Muscle layer of duodenum (tissue), 2 donors: ENCODE data around the gene SUN3.

Experiments used
- H3K27ac ChIP-seq: one replicate; pipeline ENCODE4 v1.7.0; 2013; ENCODE audit warnings: mild to moderate bottlenecking, low read length
- H3K27me3 ChIP-seq: one replicate; pipeline ENCODE4 v1.7.0; 2013; ENCODE audit warnings: low read depth, mild to moderate bottlenecking, control low read depth, low read length
- H3K36me3 ChIP-seq, 2 donors: one replicate each; pipeline ENCODE4 v1.7.0; 2013; ENCODE audit warnings: low read length in 2 of 2, control low read depth in 1 of 2, mild to moderate bottlenecking in 1 of 2; ENCODE audit not compliant: insufficient read depth in 2 of 2, control insufficient read depth in 1 of 2
- H3K4me1 ChIP-seq, 2 donors: one replicate each; pipeline ENCODE4 v1.7.0; 2013; ENCODE audit warnings: low read length in 2 of 2, mild to moderate bottlenecking in 2 of 2, control low read depth in 1 of 2, moderate library complexity in 1 of 2; ENCODE audit not compliant: insufficient read depth in 2 of 2, control insufficient read depth in 1 of 2
- H3K4me3 ChIP-seq, 2 donors: one replicate each; pipeline ENCODE4 v1.7.0; 2013; ENCODE audit warnings: low read length in 2 of 2, low read depth in 1 of 2, mild to moderate bottlenecking in 1 of 2
- H3K9me3 ChIP-seq, 2 donors: one replicate each; pipeline ENCODE4 v1.7.0; 2013; ENCODE audit warnings: low read length in 2 of 2, control low read depth in 1 of 2, mild to moderate bottlenecking in 1 of 2; ENCODE audit not compliant: control insufficient read depth in 1 of 2
- donor health status: healthy.

The SUN3 gene

GRCh38 chr7:48028938-48029337 is at the start of gene SUN3:
Gene SUN3, minus strand, starts transcription at chr7:48029107. Its CDS starts 169 bp downstream, at chr7:48028938.
- Histone ChIP-seq H3K4me3 (no peak within 1 kb of the TSS), H3K9me3 (no peaks in the 10 kb centered on the region), H3K27me3 (no peaks in the 10 kb centered on the region), H3K4me1 (no peaks in the 10 kb centered on the region), H3K36me3 (no peaks in the 10 kb centered on the region), H3K27ac (no peak within 1 kb of the TSS)

GRCh38 chr7:48078470-48078869 is 49.6 kb upstream of the SUN3 start:
- Histone ChIP-seq H3K27ac (no peak overlapping the region), H3K27me3 (no peaks in the 10 kb centered on the region), H3K4me3 (no peak overlapping the region), H3K36me3 (no peaks in the 10 kb centered on the region), H3K9me3 (no peaks in the 10 kb centered on the region), H3K4me1 (no peaks in the 10 kb centered on the region)

- Histone ChIP-seq H3K27ac (no peak overlapping the region), H3K4me3 (no peak overlapping the region), H3K4me1 (no peaks in the 10 kb centered on the region), H3K36me3 (no peaks in the 10 kb centered on the region), H3K27me3 (no peaks in the 10 kb centered on the region), H3K9me3 (no peaks in the 10 kb centered on the region)
Observed at GRCh38 chr7:48077423-48077822, 48.5 kb upstream of the SUN3 start.

GRCh38 chr7:48074204-48074654 is 45.3 kb upstream of the SUN3 start:
- H3K4me3 ChIP-seq, result no peak overlapping the region
- H3K27me3 ChIP-seq, result no peaks in the 10 kb centered on the region
- H3K9me3 ChIP-seq, result no peaks in the 10 kb centered on the region
- no peak overlapping the region for H3K27ac ChIP-seq
- H3K4me1 ChIP-seq, result no peaks in the 10 kb centered on the region
- no peaks in the 10 kb centered on the region for H3K36me3 ChIP-seq

- Histone ChIP-seq H3K4me1 (no peaks in the 10 kb centered on the region), H3K27me3 (no peaks in the 10 kb centered on the region), H3K36me3 (no peaks in the 10 kb centered on the region), H3K9me3 (no peaks in the 10 kb centered on the region), H3K27ac (no peak overlapping the region), H3K4me3 (no peak overlapping the region)
Observed at GRCh38 chr7:48067475-48067874, 38.6 kb upstream of the SUN3 start.

GRCh38 chr7:48063985-48064384 is 35.1 kb upstream of the SUN3 start:
- Histone ChIP-seq H3K27me3 (no peaks in the 10 kb centered on the region), H3K4me1 (no peaks in the 10 kb centered on the region), H3K27ac (no peak overlapping the region), H3K9me3 (no peaks in the 10 kb centered on the region), H3K4me3 (no peak overlapping the region), H3K36me3 (no peaks in the 10 kb centered on the region)

GRCh38 chr7:48059706-48060105 is 30.8 kb upstream of the SUN3 start:
- no peak overlapping the region for H3K27ac ChIP-seq
- H3K9me3 ChIP-seq, result no peaks in the 10 kb centered on the region
- H3K4me1 ChIP-seq, result no peaks in the 10 kb centered on the region
- H3K36me3 ChIP-seq, result no peaks in the 10 kb centered on the region
- H3K27me3 ChIP-seq, result no peaks in the 10 kb centered on the region
- no peak overlapping the region for H3K4me3 ChIP-seq

- no peak overlapping the region for H3K4me3 ChIP-seq
- H3K27me3 ChIP-seq, result no peaks in the 10 kb centered on the region
- H3K36me3 ChIP-seq, result no peaks in the 10 kb centered on the region
- H3K4me1 ChIP-seq, result no peaks in the 10 kb centered on the region
- no peaks in the 10 kb centered on the region for H3K9me3 ChIP-seq
- no peak overlapping the region for H3K27ac ChIP-seq
Observed at GRCh38 chr7:48058990-48059389, 30.1 kb upstream of the SUN3 start.

GRCh38 chr7:48053736-48054135 is 24.8 kb upstream of the SUN3 start:
- no peaks in the 10 kb centered on the region for H3K27me3 ChIP-seq
- no peaks in the 10 kb centered on the region for H3K36me3 ChIP-seq
- H3K4me3 ChIP-seq, result no peak overlapping the region
- H3K9me3 ChIP-seq, result no peaks in the 10 kb centered on the region
- H3K27ac ChIP-seq, result no peak overlapping the region
- H3K4me1 ChIP-seq, result no peaks in the 10 kb centered on the region

- Histone ChIP-seq H3K27me3 (no peaks in the 10 kb centered on the region), H3K36me3 (no peaks in the 10 kb centered on the region), H3K27ac (no peak overlapping the region), H3K4me3 (no peak overlapping the region), H3K4me1 (no peaks in the 10 kb centered on the region), H3K9me3 (no peaks in the 10 kb centered on the region)
Observed at GRCh38 chr7:48052748-48053147, 23.8 kb upstream of the SUN3 start.

GRCh38 chr7:48049850-48050249 is 20.9 kb upstream of the SUN3 start:
- H3K36me3 ChIP-seq, result no peaks in the 10 kb centered on the region
- no peaks in the 10 kb centered on the region for H3K27me3 ChIP-seq
- H3K4me3 ChIP-seq, result no peak overlapping the region
- no peak overlapping the region for H3K27ac ChIP-seq
- no peaks in the 10 kb centered on the region for H3K4me1 ChIP-seq
- no peaks in the 10 kb centered on the region for H3K9me3 ChIP-seq

GRCh38 chr7:48048113-48048512 is 19.2 kb upstream of the SUN3 start:
- H3K9me3 ChIP-seq, result no peaks in the 10 kb centered on the region
- H3K36me3 ChIP-seq, result no peaks in the 10 kb centered on the region
- no peaks in the 10 kb centered on the region for H3K27me3 ChIP-seq
- H3K4me3 ChIP-seq, result no peak overlapping the region
- H3K4me1 ChIP-seq, result no peaks in the 10 kb centered on the region
- H3K27ac ChIP-seq, result no peak overlapping the region
